ENCODE measurements around the gene BCAN.

Gene BCAN

GRCh38 chr1:156691665-156692440 is 49.9 kb downstream of the BCAN start:
- DNase-seq, result peak; percentile 83
- peak; percentile 34 for TF ChIP-seq CTCF (IDR thresholded peaks at IDR 0.05; ENCODE audit: low read depth, low read length)
- Histone ChIP-seq H3K9me3 (ENCODE audit: severe bottlenecking) (no peaks in the 10 kb centered on the region), H3K27me3 (ENCODE audit: insufficient read depth, low read depth, severe bottlenecking) (no peaks in the 10 kb centered on the region), H3K27ac (peak overlapping the region; percentile 82), H3K36me3 (no peaks in the 10 kb centered on the region), H3K4me3 (ENCODE audit: low read depth, low read length) (no peak overlapping the region)

- Histone ChIP-seq H3K4me3 (ENCODE audit: low read depth, low read length) (no peak overlapping the region), H3K9me3 (ENCODE audit: severe bottlenecking) (no peaks in the 10 kb centered on the region), H3K36me3 (no peaks in the 10 kb centered on the region), H3K27me3 (ENCODE audit: insufficient read depth, low read depth, severe bottlenecking) (no peaks in the 10 kb centered on the region), H3K27ac (peak overlapping the region; percentile 82)
- TF ChIP-seq CTCF (IDR thresholded peaks at IDR 0.05; ENCODE audit: low read depth, low read length), result no peak
- no peak for DNase-seq
Observed at GRCh38 chr1:156692441-156692924, 50.6 kb downstream of the BCAN start.

GRCh38 chr1:156692925-156693847 is 51.3 kb downstream of the BCAN start:
- peak overlapping the region; percentile 82 for H3K27ac ChIP-seq
- DNase-seq, result peak; percentile 94
- H3K4me3 ChIP-seq (ENCODE audit: low read depth, low read length), result no peak overlapping the region
- H3K27me3 ChIP-seq (ENCODE audit: insufficient read depth, low read depth, severe bottlenecking), result no peaks in the 10 kb centered on the region
- peaks cover 5% of the 10 kb centered on the region for H3K36me3 ChIP-seq
- no peak for TF ChIP-seq CTCF (IDR thresholded peaks at IDR 0.05; ENCODE audit: low read depth, low read length)
- no peaks in the 10 kb centered on the region for H3K9me3 ChIP-seq (ENCODE audit: severe bottlenecking)

GRCh38 chr1:156693848-156694689 is 52.2 kb downstream of the BCAN start:
- Histone ChIP-seq H3K4me3 (ENCODE audit: low read depth, low read length) (no peak overlapping the region), H3K27ac (peak overlapping the region; percentile 82), H3K27me3 (ENCODE audit: insufficient read depth, low read depth, severe bottlenecking) (no peaks in the 10 kb centered on the region), H3K36me3 (peaks cover 14% of the 10 kb centered on the region), H3K9me3 (ENCODE audit: severe bottlenecking) (no peaks in the 10 kb centered on the region)
- no peak for TF ChIP-seq CTCF (IDR thresholded peaks at IDR 0.05; ENCODE audit: low read depth, low read length)
- peak; percentile 70 for DNase-seq

GRCh38 chr1:156694690-156694962 is 52.7 kb downstream of the BCAN start:
- DNase-seq, result no peak

More at GRCh38 chr1:156694690-156694962, 52.7 kb downstream of the BCAN start:
- Histone ChIP-seq H3K27ac (peak overlapping the region; percentile 82), H3K36me3 (peaks cover 19% of the 10 kb centered on the region), H3K9me3 (ENCODE audit: severe bottlenecking) (no peaks in the 10 kb centered on the region), H3K27me3 (ENCODE audit: insufficient read depth, low read depth, severe bottlenecking) (no peaks in the 10 kb centered on the region), H3K4me3 (ENCODE audit: low read depth, low read length) (no peak overlapping the region)
- no peak for TF ChIP-seq CTCF (IDR thresholded peaks at IDR 0.05; ENCODE audit: low read depth, low read length)
